ENCODE data around the gene MAPK11.

Gene MAPK11

DNA sequence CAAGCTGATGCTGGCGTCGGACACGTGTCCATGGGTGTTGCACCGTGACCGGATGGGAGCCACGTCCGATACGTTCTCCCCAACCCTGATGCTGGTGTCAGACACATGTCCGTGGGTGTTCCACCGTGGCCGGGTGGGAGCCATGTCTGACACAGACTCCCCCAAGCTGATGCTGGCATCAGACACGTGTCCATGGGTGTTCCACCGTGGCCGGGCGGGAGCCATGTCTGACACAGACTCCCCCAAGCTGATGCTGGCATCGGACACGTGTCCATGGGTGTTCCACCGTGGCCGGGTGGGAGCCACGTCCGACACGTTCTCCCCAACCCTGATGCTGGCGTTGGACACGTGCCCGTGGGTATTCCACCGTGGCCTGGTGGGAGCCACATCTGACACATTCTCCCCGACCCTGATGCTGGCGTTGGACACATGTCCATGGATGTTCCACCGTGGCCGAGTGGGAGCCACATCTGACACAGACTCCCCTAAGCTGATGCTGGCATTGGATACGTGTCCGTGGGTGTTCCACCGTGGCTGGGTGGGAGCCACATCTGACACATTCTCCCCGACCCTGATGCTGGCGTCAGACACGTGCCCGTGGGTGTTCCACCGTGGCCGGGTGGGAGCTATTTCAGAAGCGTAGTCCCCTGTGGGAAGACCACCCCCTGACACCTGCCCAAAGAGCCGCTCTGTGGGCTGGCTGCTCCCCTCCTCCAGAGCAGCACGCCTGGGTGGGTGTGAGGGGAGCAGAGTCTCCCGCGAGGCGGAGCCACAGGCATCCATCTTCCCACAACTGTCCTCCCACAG, 49.4 kb downstream of the MAPK11 start:
- no peak for DNase-seq (ENCODE audit: extremely low read depth, low read depth)
- TF ChIP-seq, protein P1, sequence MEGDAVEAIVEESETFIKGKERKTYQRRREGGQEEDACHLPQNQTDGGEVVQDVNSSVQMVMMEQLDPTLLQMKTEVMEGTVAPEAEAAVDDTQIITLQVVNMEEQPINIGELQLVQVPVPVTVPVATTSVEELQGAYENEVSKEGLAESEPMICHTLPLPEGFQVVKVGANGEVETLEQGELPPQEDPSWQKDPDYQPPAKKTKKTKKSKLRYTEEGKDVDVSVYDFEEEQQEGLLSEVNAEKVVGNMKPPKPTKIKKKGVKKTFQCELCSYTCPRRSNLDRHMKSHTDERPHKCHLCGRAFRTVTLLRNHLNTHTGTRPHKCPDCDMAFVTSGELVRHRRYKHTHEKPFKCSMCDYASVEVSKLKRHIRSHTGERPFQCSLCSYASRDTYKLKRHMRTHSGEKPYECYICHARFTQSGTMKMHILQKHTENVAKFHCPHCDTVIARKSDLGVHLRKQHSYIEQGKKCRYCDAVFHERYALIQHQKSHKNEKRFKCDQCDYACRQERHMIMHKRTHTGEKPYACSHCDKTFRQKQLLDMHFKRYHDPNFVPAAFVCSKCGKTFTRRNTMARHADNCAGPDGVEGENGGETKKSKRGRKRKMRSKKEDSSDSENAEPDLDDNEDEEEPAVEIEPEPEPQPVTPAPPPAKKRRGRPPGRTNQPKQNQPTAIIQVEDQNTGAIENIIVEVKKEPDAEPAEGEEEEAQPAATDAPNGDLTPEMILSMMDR (IDR thresholded peaks at IDR 0.05; ENCODE audit: low read depth, low read length): no peak

DNA sequence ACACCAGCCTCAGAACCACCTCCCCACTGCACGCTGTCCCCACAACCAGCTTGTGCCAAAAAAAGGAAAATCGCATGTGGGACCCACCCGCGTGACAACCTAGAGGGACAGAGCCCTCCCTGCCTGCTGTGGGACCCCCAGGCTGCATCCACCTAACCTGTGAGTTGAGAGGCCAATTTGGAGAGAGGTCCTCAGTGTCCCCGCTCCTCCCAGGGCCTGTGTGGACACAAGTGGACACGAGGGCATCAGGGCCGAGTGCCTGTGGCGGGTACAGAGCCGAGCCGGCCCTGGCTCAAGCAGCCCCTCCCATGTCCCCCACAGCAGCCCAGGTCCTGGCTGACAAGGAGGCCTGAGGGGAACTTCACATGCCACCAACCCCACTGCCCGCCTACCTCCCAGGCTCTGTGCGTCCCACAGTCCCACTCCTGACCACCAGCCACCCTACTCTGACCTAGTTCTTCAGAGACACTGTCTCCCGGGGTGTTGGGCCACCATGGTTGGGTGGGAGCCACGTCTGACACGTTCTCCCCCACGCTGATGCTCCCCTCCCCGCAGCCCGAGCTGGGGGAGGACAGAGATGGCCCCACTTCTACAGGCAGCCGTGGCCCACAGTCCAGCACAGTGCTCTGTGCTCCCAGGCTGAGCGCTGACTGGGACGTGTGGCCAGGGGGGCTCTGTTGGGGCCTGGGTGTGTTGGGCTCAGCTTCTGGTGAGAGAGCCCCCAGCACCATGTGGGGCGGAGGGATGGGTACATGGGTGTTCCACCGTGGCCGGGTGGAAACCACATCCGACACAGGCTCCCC, 50.2 kb downstream of the MAPK11 start:
- TF ChIP-seq, protein P1 (IDR thresholded peaks at IDR 0.05; ENCODE audit: low read depth, low read length): no peak
- DNase-seq (ENCODE audit: extremely low read depth, low read depth): no peak

DNA sequence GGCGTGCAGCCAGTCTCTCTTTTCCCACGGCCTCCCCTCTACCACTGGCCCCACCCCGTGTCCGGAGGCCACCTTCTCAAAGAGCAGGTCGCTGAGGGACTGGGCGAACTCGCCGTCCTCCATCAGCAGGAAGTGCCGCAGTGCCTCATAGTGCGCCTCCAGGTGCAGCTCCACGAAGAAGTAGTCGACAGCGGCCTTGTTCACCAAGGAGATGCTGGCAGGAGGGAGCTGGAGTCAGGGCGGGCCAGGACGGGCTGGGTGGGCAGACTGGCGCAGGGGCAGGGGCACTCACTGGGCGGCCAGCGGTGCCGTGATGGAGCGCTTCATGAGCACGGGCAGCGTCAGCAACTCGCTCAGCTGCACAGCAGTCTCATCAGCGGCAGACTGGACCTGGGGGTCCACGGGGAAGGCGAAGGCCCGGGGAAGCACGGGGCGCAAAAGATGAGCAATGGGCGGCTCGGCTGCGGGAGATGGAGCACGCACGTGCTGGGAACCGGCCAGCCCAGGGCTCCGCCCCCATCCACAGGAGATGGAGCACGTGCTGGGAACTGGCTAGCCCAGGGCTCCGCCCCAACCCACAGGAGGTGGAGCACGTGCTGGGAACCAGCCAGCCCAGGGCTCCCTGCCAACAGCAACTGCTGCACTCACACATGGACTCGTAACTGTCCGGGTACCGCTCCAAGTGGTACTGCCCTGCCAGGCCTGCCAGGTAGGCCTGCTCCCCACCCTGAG, 51.0 kb downstream of the MAPK11 start:
- peak; percentile 43 for DNase-seq (ENCODE audit: extremely low read depth, low read depth)

DNA sequence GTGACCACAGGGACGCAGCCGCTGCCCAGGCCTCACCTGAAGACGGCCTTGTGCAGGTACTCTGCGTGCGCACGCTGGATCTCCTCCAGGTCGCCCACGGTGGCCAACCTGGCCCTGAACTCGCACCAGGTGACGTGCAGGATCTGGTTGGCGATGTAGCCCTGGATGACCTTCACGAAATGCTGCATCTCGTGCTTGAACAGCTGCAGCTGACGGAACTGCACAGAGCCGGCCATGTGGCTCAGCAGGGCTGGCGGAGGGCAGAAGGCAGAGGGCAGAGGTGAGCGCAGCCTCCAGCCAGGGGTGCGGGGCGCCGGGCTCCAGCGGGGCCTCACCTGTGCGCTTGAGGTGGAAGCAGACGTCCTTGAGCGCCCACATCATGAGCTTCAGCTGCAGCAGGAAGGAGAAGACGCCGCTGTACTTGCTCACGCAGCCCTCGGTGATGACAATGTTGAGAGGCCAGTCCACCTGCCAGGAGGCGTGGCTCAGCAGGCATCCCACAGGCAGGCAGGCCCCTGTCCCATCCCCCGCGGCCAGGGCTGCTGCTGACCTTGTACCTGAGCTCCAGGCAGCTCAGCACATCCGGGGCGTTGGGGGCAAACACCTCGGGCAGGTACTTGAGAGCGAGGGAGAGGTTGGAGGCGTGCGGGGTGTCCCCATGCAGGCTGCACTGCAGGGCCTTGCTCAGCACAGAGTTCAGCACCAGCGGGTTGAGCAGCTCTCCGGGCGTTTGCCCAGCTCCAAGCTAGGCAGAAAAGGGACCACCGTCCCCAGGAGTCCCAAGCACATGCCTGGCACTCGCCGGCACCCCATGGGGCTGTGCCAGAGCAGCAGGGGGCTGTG, 51.8 kb downstream of the MAPK11 start:
- DNase-seq (ENCODE audit: extremely low read depth, low read depth): no peak
- TF ChIP-seq, protein P1 (IDR thresholded peaks at IDR 0.05; ENCODE audit: low read depth, low read length): no peak

More for the DNA sequence above, 51.0 kb downstream of the MAPK11 start:
- TF ChIP-seq, protein P1 (IDR thresholded peaks at IDR 0.05; ENCODE audit: low read depth, low read length): no peak

DNA sequence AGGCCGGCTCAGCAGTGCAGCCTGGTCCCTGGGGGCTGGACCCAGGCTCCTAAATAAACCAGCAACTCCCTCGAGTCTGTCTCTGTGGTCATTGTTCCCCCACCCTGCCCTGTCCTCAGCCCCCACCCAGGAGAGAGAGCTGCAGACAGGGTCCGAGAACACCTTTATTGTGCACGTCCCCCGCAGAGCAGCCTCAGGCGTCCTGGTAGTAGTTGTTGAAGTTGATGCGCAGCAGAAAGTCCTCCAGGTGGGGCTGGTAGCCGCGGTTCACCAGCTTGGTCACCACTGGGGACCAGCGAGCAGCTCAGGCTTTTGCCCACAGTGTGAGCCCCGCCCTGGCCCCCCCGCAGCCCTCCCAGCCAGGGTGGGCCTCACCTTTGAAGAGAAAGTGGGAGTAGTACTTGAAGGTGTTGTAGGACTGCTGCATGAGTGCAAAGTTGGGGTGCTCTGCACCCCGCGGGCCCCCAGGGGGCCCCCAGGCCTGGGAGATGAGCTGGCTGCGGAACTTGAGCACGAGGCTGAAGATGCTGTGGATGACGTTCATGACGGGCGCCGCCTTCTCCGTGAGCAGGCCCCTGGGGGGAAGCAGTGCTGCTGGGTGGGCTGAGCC, 52.5 kb downstream of the MAPK11 start:
- TF ChIP-seq, protein P1 (IDR thresholded peaks at IDR 0.05; ENCODE audit: low read depth, low read length): no peak
- no peak for DNase-seq (ENCODE audit: extremely low read depth, low read depth)

GRCh38 chr22:50216684-50217520, 53.3 kb downstream of the MAPK11 start:
- TF ChIP-seq, protein P1 (IDR thresholded peaks at IDR 0.05; ENCODE audit: low read depth, low read length): no peak
- no peak for DNase-seq (ENCODE audit: extremely low read depth, low read depth)
